Measurements from ENCODE around the gene BIRC6. TPM values are rescaled to one million over a fixed set of nuclear protein-coding genes. Genes with fewer than 3 reads are reported as not detected.

BIRC6 gene
- total and polyA plus RNA-seq, 2 of the 8 experiments (the other 6 are each of a cell fraction or from before 2014, with no cell fraction given) = 32.5 to 69.5 TPM

- H2BK15ac ChIP-seq (ENCODE audit: low read length) = no peak overlapping the region
- no peak overlapping the region for H2BK5ac ChIP-seq (ENCODE audit: low read depth, low read length)
- no peak overlapping the region for H3K18ac ChIP-seq (ENCODE audit: extremely low read depth, low read length)
- no peaks in the 10 kb centered on the region for H3K9me3 ChIP-seq (ENCODE audit: insufficient read depth in 2 of 2, low read depth in 1 of 2, low read length in 1 of 2)
- H3K36me3 ChIP-seq (ENCODE audit: control insufficient read depth in 2 of 4, insufficient read depth in 4 of 4, low read length in 3 of 4) = no peaks in the 10 kb centered on the region; a peak in 1 of 8 replicates
- no peak overlapping the region for H4K91ac ChIP-seq (replicated peaks; ENCODE audit: insufficient read length, low read length)
- peaks cover 2% of the 10 kb centered on the region; the same call in 1 of the 2 replicates for H3K79me1 ChIP-seq (ENCODE audit: low read depth, low read length)
- H3K9ac ChIP-seq (replicated peaks in 1 of 4; ENCODE audit: extremely low read depth in 1 of 4, low read depth in 3 of 4, low read length in 3 of 4) = no peak overlapping the region
- FAIRE-seq = no peak
- H3K27me3 ChIP-seq (replicated peaks in 1 of 4; ENCODE audit: control insufficient read depth in 3 of 4, extremely low read depth in 1 of 4, insufficient read depth in 3 of 4, low read length in 3 of 4) = no peaks in the 10 kb centered on the region
- H4K20me1 ChIP-seq (replicated peaks in 1 of 2; ENCODE audit: control insufficient read depth in 1 of 2, insufficient read depth in 2 of 2, low read length in 2 of 2) = peaks cover 8% of the 10 kb centered on the region in 2 experiments
- H3K27ac ChIP-seq (ENCODE audit: low read depth, low read length) = no peak overlapping the region
- no peak overlapping the region for H3K56ac ChIP-seq (replicated peaks; ENCODE audit: insufficient read length, low read depth, low read length)
- no peak overlapping the region for H2BK120ac ChIP-seq (replicated peaks; ENCODE audit: low read depth, low read length)
- peaks cover 0 to 3% (median 0%) of the 10 kb centered on the region in 4 experiments; a peak in 2 of 7 replicates for H3K4me1 ChIP-seq (replicated peaks in 1 of 4; ENCODE audit: control insufficient read depth in 3 of 4, insufficient read depth in 4 of 4, low read length in 3 of 4)
- no peak overlapping the region for H3K4ac ChIP-seq (replicated peaks; ENCODE audit: insufficient read length, low read depth, low read length)
- CTCF ChIA-PET (ENCODE audit: partially characterized antibody) = interaction anchor here (0.6 kb wide), 1 partner anchor 1917 kb away, joined by 4 read pairs; no protein-coding TSS in a partner anchor
- H4K8ac ChIP-seq (ENCODE audit: extremely low read depth, insufficient read depth, low read length) = no peak overlapping the region
- H2BK20ac ChIP-seq (ENCODE audit: low read length) = no peak overlapping the region
- WGBS, 2 experiments (ENCODE audit: extremely low coverage in 1 of 2, insufficient coverage in 1 of 2, insufficient read length in 1 of 2, insufficient replicate concordance in 2 of 2, low coverage in 1 of 2, low lambda C conversion rate in 2 of 2, missing lambda C conversion rate in 1 of 2) = 95% methylated on average over 12 of the region's 12 CpGs; no CpG with 5 or more reads in 1 of the 2 experiments
- no peak overlapping the region for H2AK5ac ChIP-seq (ENCODE audit: low read depth, low read length)
- H3K23ac ChIP-seq (ENCODE audit: insufficient read length) = no peak overlapping the region
- no peak overlapping the region for H3K4me3 ChIP-seq (ENCODE audit: extremely low read depth in 1 of 4, insufficient read depth in 2 of 4, low read depth in 3 of 4, low read length in 4 of 4)
- no peaks in the 10 kb centered on the region; the same call in 1 of the 2 replicates for H3K23me2 ChIP-seq (ENCODE audit: low read depth, low read length)
- POLR2A ChIA-PET (ENCODE audit: partially characterized antibody) = no interaction called here
- no peak overlapping the region for H4K5ac ChIP-seq (ENCODE audit: insufficient read length, low read depth, low read length)
- peaks cover 12 to 85% of the 10 kb centered on the region in 2 experiments for H3K79me2 ChIP-seq (ENCODE audit: control insufficient read depth in 1 of 2, insufficient read depth in 2 of 2, low read length in 2 of 2)
- H2AFZ ChIP-seq (ENCODE audit: low read length) = no peak overlapping the region
- no peak overlapping the region for H3K14ac ChIP-seq (ENCODE audit: insufficient read length)
- no peak for DNase-seq (ENCODE audit: low read depth in 1 of 2, low spot score in 2 of 2)
- no peak overlapping the region for H2BK12ac ChIP-seq (ENCODE audit: low read depth, low read length)
- no peak overlapping the region for H3K4me2 ChIP-seq (ENCODE audit: insufficient read depth in 1 of 2, low read depth in 2 of 2, low read length in 2 of 2)
- TF ChIP-seq EGR1 (IDR thresholded peaks at IDR 0.05; ENCODE audit: borderline replicate concordance, low read depth, low read length) (no peak), BRCA1 (IDR thresholded peaks at IDR 0.05; ENCODE audit: low read depth, low read length) (no peak), JUN (IDR thresholded peaks at IDR 0.05; ENCODE audit: low read depth, low read length) (no peak), RNF2 (IDR thresholded peaks at IDR 0.05; ENCODE audit: borderline replicate concordance, low read depth, low read length, missing control alignments, poor library complexity, severe bottlenecking) (no peak), KDM1A (IDR thresholded peaks at IDR 0.05; ENCODE audit: borderline replicate concordance, low read length) (no peak), BCL11A (IDR thresholded peaks at IDR 0.05; ENCODE audit: low read depth in 2 of 2, low read length in 2 of 2) (no peak)
Measured at GRCh38 chr2:32375228-32375892, 18.5 kb downstream of the BIRC6 start.

All from H1 (cell line).